HG02870 (cell line): ENCODE data around the gene SERINC3.
A peak's percentile ranks its signal among the peaks of the same experiment; 100 is the strongest.
"Not testable (repeated sequence)": the region's sequence is repeated elsewhere in the genome, so short reads cannot be mapped to it uniquely, and the experiment has no call there.

ENCODE experiments used
- ATAC-seq: cut with Tn5 transposase; IDR thresholded peaks from one replicate; pipeline ENCODE4 v1.9.1; 2021; ENCODE audit warnings: mild to moderate bottlenecking, moderate library complexity; ENCODE audit not compliant: unreplicated experiment

The SERINC3 gene

GRCh38 chr20:44521484-44522481 is at the start of gene SERINC3:
Gene SERINC3 (minus strand): TSS chr20:44522070. CDS start chr20:44521951, 119 bp downstream.
- ATAC-seq = peak; percentile 96

DNA sequence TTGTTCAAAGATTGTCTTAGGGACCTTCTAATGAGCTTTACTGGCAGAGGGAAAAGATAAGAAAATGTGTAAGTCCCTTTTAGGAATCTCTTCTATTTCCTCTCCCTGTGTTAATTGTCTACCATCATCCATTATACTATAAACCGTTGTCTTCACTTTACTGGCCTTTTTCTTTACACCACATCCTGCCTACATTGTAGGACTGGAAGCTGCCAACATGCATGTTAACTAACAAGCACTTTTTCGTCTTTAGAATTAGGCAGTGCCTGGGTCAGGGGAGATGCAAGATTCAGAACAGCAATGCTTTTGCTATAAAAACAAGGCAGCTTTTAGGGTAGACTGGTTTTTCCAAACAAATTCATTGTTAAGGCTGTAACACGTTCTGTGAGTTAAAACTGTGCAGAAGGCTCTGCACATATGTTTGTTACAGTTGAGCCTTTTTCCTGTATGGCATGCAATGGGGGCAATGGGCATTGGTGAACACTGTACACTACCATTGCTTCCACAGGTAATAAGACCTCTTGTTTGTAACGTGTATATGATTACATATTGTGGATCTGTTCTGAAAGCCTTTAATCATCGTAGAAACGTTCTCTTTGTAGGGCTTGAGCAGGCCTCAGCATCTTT is 49.6 kb upstream of the SERINC3 start:
- ATAC-seq = no peak

DNA sequence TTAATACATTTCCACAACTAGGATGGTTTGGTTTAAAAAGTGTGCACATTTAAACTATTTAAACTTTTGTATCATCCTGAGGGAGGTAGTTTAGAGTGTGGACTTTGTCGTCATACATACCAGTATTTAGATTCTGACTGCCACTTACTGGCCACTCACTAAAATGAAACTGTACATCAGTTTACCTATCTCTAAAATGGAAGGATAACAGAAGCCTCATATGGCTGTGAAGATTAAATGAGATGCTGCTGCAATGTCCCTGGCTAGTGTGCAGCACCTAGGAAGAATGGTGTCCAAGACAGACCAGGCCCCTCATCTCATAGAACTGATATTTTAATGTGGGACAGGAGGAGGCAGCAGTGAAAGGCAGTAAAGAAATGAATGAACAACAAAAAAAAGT is 48.5 kb upstream of the SERINC3 start:
- ATAC-seq = no peak

DNA sequence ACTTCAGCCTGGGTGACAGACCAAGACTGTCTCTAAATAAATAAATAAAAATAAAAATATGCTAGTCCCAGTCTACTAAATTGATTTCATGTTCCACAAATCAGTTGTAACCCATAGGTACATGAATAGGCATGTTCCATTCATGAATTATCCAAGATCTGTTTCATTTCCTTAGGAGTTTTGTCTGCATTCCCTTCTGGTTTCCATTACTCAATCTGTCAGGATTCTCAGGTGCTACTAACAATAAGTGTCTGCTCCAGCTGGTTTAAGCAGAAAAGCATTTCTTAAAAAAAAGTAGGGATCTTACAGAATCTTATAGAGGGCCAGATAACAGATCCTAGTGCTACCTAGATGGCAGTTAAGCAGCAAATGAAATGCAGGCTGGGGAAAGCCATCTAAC is 44.9 kb upstream of the SERINC3 start:
- ATAC-seq = no peak

GRCh38 chr20:44566018-44566417 is 44.1 kb upstream of the SERINC3 start:
- no peak for ATAC-seq

- no peak for ATAC-seq
These were observed 40.0 kb upstream of the SERINC3 start for GRCh38 chr20:44561876-44562275.

GRCh38 chr20:44560818-44561217 is 38.9 kb upstream of the SERINC3 start:
- not testable (repeated sequence) for ATAC-seq

GRCh38 chr20:44560229-44560628 is 38.4 kb upstream of the SERINC3 start:
- no peak for ATAC-seq

DNA sequence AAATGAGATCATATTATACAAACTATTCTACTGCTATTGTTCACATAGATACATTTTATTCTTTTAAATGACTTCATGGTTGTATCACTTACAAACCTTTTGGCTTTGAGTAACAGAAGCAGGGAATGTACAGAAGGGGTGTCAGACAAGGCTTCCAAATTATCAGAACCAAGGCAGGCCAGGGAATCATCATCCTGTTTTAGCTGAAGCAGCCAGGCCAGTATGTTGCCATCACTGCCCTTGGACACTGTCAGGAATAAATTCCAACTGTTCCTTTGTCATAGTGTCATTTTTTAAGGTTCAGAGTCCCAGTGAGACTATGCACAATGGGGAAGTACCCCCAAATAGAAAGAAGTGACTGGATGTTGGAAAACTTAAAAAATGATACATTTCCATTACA is 37.4 kb upstream of the SERINC3 start:
- ATAC-seq = no peak

DNA sequence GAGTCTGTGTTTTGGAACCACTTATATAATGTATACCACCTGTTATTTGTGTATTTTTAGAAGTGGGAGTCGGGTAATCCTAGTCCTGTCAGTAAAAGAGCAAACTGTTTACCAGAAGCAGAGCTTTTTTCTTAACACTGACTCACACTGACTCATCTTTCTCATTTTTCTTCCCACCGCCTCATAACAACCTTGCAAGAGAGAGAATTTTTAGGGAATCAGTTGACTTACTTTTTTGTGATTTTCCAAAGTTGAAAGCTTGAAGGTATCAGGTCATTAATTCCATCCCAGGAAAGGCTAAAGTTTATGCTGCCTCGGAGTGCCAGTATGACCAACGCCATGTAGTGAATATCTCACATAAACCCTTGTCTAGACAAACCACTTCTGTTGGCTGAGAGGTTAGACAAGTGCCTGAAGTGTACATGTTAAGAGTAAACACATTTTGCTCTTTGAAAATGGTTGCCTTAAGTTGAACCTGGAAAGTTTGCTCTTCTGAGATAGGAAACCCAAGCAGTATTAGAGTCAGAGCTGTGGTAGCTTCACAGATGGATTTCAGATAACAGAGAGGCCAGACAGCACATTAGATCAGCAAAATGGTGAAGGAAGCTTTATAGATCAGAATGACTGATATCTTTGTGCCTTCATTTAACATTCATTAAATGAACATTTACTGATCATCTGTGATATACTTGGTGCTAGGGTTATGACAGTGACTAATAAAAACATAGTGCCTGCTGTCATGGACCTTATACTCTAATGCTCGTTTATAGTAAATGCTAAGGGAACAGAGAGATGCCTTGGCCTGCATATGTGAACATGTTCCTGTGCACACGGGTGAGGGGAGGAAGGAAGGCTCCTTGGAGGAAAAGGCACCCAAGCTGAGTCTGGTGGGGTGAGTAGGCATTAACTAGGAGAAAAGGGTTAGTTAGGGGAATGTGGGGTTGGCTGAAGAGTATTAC is 31.4 kb upstream of the SERINC3 start:
- no peak for ATAC-seq

GRCh38 chr20:44552568-44552949 is 30.7 kb upstream of the SERINC3 start:
- no peak for ATAC-seq

DNA sequence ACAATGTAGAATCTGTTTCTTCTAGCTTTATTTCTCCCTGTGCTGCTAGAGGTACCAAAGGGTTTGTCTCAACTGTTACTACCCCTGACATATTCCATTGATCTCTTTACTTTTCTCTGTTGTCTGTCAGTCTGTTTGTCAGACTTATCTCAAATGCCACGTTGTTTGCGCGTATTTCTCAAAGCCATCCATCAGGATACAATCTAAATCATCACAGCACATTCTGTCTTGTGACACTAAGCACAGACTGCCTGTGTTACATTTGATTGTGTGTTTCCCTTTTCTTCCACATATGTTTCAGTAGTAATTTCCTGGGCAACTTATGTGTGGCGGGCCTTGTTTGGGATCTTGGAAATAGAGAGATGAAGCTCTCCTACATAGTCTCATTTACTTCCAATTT is 30.2 kb upstream of the SERINC3 start:
- no peak for ATAC-seq

DNA sequence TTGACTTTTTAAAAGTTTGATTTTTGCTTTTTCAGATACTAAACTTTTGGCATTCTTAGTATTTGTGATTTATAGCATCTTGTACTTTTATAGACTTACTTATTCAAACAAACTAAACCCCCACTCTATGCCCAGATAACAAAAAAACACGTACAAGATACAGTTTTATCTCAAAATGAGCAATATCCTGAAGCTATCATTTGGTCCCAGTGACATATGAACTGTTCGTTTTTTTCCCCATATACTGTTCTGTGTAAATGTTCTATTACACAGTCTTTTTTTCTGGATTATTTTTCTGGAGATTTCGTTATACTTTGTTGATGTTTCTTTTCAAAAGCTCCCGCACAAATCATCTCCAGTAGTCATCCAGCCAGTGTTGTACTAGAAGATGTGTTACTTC is 27.3 kb upstream of the SERINC3 start:
- ATAC-seq = no peak

- ATAC-seq = no peak
These were observed 25.5 kb upstream of the SERINC3 start for GRCh38 chr20:44547419-44547818.

DNA sequence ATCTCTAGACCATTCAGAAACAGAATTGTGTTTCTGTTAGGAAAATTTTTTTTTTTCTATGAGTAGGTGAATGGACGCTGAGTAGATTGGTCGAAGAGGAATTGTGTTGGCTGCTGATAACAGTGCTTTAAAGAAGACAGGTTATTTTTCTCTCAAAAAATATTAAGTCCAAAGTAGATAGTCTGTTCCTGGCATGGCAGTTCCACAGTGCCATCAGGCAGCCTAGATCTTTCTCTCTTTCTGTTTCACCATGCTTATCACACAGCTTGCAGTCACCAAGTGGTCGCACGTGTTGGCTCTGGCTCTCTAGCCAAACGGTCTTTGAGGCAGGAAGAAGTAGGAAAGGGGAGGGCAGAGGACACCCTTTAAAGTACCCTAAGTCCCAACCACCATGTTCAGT is 22.4 kb upstream of the SERINC3 start:
- no peak for ATAC-seq

DNA sequence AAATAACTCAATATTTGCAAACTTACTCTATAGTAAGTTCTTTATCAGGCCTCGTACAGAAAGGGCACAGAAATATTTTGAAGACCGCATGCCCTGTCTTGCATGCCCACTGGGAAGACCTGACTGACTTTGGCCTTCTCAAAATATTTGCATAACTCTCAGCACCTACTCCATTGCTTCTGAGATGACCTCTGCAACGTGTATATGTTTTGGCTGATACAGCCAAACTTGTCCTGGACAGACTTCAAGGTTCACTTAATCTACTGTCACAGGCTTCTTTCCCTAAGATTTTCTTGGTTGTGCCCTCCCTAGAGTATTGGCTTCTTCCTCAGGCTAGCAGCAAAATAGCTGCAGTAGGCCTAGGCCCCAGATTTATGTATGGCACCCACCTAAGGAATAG is 21.5 kb upstream of the SERINC3 start:
- no peak for ATAC-seq

DNA sequence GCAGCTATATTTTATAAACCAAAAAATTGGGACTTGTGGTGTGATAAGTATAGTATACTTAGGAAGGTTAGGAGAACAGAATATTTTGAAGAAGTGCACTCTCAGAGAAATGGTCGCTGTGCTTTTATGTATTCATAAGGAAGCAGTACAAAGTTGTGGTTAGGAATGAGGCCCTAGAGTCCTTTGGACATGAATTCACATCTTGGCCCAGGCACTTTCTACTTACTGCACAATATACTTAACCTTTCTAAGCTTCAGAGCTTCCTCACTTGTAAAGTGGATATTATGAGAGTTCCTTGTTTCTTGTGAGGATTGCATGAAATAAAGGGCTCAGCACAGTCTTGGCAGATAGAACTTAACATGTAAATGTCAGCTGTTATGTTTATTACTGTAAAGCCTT is 21.0 kb upstream of the SERINC3 start:
- ATAC-seq = no peak

GRCh38 chr20:44541992-44542391 is 20.1 kb upstream of the SERINC3 start:
- ATAC-seq = no peak

GRCh38 chr20:44540834-44541233 is 19.0 kb upstream of the SERINC3 start:
- ATAC-seq = no peak

- ATAC-seq = no peak
These were observed 16.1 kb upstream of the SERINC3 start for GRCh38 chr20:44537993-44538392.

GRCh38 chr20:44536175-44536574 is 14.3 kb upstream of the SERINC3 start:
- ATAC-seq = no peak
